ENCODE data around the gene WNT3. TPM values are rescaled to one million over a fixed set of nuclear protein-coding genes. Genes with fewer than 3 reads are reported as not detected.
"Not testable (repeated sequence)": the region's sequence is repeated elsewhere in the genome, so short reads cannot be mapped to it uniquely, and the experiment has no call there.

WNT3 gene
- 1.9 TPM for total RNA-seq
- long read RNA-seq, partial matches to known transcripts: 1 of 2 reads
- long read RNA-seq, other reads (novel, unspliced or antisense): 1 of 2 reads

- no peak for DNase-seq (ENCODE audit: low spot score)
Measured at GRCh38 chr17:46818316-46818928, at the start of gene WNT3. WNT3 (minus strand) TSS chr17:46818692; CDS start chr17:46818597, 95 bp downstream.

- DNase-seq (ENCODE audit: low spot score): no peak
Measured at GRCh38 chr17:46866747-46867146, 48.3 kb upstream of the WNT3 start.

- DNase-seq (ENCODE audit: low spot score): no peak
Measured at GRCh38 chr17:46866325-46866724, 47.8 kb upstream of the WNT3 start.

GRCh38 chr17:46865100-46865499, 46.6 kb upstream of the WNT3 start:
- no peak for DNase-seq (ENCODE audit: low spot score)

- no peak for DNase-seq (ENCODE audit: low spot score)
Measured at GRCh38 chr17:46863383-46864121, 45.1 kb upstream of the WNT3 start.

- no peak for DNase-seq (ENCODE audit: low spot score)
Measured at GRCh38 chr17:46862949-46863348, 44.5 kb upstream of the WNT3 start.

- no peak for DNase-seq (ENCODE audit: low spot score)
Measured at GRCh38 chr17:46859996-46860395, 41.5 kb upstream of the WNT3 start.

GRCh38 chr17:46857600-46857999, 39.1 kb upstream of the WNT3 start:
- DNase-seq (ENCODE audit: low spot score): no peak

GRCh38 chr17:46854948-46855347, 36.5 kb upstream of the WNT3 start:
- DNase-seq (ENCODE audit: low spot score): no peak

GRCh38 chr17:46854515-46854914, 36.0 kb upstream of the WNT3 start:
- DNase-seq (ENCODE audit: low spot score): no peak

- DNase-seq (ENCODE audit: low spot score): no peak
Measured at GRCh38 chr17:46853896-46854444, 35.5 kb upstream of the WNT3 start.

GRCh38 chr17:46851029-46851741, 32.7 kb upstream of the WNT3 start, which contains the start of gene WNT9B:
WNT9B (plus strand) TSS chr17:46851583; CDS start chr17:46851639, 56 bp downstream.
- no peak for DNase-seq (ENCODE audit: low spot score)

GRCh38 chr17:46850688-46851028, 32.2 kb upstream of the WNT3 start:
- DNase-seq (ENCODE audit: low spot score): no peak

- DNase-seq (ENCODE audit: low spot score): no peak
Measured at GRCh38 chr17:46848534-46848933, 30.0 kb upstream of the WNT3 start.

GRCh38 chr17:46847204-46848191, 29.0 kb upstream of the WNT3 start:
- no peak for DNase-seq (ENCODE audit: low spot score)

- DNase-seq (ENCODE audit: low spot score): no peak
Measured at GRCh38 chr17:46842835-46843234, 24.3 kb upstream of the WNT3 start.

- DNase-seq (ENCODE audit: low spot score): no peak
Measured at GRCh38 chr17:46841561-46842379, 23.3 kb upstream of the WNT3 start.

GRCh38 chr17:46840596-46840995, 22.1 kb upstream of the WNT3 start:
- DNase-seq (ENCODE audit: low spot score): not testable (repeated sequence)

- no peak for DNase-seq (ENCODE audit: low spot score)
Measured at GRCh38 chr17:46839211-46839610, 20.7 kb upstream of the WNT3 start.

GRCh38 chr17:46837521-46837920, 19.0 kb upstream of the WNT3 start:
- DNase-seq (ENCODE audit: low spot score): no peak
